ENCODE data around the gene TALDO1.

DNA sequence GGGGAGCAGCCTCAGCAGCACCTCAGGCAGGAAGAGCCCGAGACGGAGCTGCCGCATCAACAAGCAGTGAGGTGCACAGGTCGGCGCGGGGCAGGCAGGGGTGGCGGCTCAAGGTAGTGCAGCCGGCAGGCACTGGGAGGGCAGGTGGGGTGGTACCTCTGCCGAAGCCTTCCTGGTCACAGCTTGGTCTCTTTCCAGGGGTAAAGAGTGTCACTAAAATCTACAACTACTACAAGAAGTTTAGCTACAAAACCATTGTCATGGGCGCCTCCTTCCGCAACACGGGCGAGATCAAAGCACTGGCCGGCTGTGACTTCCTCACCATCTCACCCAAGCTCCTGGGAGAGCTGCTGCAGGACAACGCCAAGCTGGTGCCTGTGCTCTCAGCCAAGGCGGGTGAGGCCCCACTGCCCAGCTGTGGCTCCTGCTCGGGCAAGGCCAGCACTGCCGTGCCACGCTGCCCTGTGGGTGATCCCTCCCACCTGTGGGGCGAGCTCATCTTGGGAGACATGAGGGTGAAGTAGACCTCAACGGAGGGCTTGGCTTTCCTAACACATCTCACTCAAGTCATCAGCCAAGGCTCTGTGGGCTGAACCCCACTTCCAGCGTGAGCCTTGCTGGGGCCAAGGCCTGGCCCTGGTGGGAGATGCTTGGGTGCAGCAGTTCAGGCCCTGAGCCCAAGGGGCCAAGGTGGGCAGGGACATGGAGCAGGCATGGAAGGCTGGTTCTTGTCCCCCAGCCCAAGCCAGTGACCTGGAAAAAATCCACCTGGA is 16.5 kb downstream of the TALDO1 start:
- TF ChIP-seq, protein P1, sequence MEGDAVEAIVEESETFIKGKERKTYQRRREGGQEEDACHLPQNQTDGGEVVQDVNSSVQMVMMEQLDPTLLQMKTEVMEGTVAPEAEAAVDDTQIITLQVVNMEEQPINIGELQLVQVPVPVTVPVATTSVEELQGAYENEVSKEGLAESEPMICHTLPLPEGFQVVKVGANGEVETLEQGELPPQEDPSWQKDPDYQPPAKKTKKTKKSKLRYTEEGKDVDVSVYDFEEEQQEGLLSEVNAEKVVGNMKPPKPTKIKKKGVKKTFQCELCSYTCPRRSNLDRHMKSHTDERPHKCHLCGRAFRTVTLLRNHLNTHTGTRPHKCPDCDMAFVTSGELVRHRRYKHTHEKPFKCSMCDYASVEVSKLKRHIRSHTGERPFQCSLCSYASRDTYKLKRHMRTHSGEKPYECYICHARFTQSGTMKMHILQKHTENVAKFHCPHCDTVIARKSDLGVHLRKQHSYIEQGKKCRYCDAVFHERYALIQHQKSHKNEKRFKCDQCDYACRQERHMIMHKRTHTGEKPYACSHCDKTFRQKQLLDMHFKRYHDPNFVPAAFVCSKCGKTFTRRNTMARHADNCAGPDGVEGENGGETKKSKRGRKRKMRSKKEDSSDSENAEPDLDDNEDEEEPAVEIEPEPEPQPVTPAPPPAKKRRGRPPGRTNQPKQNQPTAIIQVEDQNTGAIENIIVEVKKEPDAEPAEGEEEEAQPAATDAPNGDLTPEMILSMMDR (IDR thresholded peaks at IDR 0.05): no peak
- TF ChIP-seq POLR2A (IDR thresholded peaks at IDR 0.05): no peak
